Activated T-cell treated with anti-CD3 and anti-CD28 coated beads, Interleukin-2, amount 50 U/mL, for 1 hour (primary cell): ENCODE data around the gene RABL6.
"Not testable (repeated sequence)": the region's sequence is repeated elsewhere in the genome, so short reads cannot be mapped to it uniquely, and the experiment has no call there.

Source experiments
- DNase-seq: peaks from one replicate; pipeline ENCODE4 v3.0.0-alpha.2; 2020

The RABL6 gene

GRCh38 chr9:136860933-136861873 is 53.5 kb downstream of the RABL6 start:
- peak; percentile 12 for DNase-seq

DNA sequence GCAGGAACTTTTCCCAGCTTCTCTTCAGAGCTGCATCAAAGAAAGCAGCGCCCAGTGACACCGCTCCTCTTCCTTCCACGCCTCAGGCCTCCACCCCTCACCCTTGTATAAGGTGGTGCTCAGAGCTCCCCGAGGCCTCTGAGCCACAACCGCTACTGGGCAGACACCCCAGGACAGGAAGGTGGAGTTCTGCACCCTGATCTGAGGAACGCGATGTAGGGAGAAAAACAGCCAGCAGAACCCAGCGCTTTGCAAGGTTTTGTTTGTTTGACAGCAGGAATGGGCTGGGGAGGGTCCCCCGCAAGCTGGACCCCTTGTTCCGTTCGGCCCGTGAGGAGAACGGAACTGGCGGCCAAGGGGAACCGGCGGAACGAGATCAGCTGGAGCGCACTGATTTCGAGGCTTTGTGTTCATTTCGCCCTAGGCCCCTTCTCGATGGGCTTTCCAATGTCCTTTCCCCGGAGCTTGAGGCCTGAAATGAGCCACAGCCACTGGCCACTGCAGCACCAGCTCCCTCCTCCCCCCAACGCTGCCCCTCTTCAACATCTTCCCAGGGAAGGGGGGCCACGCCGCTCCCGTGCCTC is 54.2 kb downstream of the RABL6 start:
- DNase-seq: no peak

GRCh38 chr9:136862849-136863622 is 55.3 kb downstream of the RABL6 start:
- no peak for DNase-seq

GRCh38 chr9:136863623-136864273 is 56.0 kb downstream of the RABL6 start:
- DNase-seq: no peak

DNA sequence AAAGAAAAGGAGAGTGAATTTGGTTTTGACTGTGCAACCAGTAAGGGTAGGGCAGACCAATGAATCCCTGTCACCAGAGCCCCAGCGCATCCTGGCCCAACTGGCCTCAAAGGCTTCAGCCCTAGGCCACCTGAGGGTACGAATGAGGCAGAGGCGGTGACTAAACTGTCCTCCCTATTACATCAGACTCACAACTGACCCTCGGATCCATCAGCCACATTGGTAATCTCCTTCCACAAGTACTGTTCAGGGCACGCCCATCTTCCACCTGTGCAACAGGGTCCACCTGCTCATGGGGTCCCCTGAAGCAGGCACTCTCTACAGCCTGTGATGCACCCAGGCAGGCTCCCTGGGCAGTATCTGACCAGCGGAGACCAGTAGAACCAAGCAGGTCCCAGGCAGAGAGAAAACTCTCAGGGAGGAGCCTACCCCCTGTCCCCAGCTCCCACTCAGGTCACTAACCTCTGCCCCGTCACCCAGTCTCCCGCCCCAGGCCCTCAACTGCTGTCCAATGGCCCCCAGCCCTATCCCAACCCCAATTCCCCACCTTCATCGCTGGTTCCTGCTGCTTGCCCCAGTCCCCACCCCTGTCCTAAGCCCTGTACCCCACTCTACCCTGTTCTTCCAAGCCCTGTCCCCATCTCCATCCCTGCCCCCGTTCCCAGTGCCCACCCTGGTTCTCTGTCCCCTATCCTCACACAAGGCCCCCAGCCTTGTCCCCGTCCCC is 57.5 kb downstream of the RABL6 start:
- peak; percentile 19 for DNase-seq

- DNase-seq: no peak
Observed at GRCh38 chr9:136865768-136866103, 58.0 kb downstream of the RABL6 start.

- not testable (repeated sequence) for DNase-seq
Observed at GRCh38 chr9:136866898-136867421, 59.2 kb downstream of the RABL6 start.

DNA sequence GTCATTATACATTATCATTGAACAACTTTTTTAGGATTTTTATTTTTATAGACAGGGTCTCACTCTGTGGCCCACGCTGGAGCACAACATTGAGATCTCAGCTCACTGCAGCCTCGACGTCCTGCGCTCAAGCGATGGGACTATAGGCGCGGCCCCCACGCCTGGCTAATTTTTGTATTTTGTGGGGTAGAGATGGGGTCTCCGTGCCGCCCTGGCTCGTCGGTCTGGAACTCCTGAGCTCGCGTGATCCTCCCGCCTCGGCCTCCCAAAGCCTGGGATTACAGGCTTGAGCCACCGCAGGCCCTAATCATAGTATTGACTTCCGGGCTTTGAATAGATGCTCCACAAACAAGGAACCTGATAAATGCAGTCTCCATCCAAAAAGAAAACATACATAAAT is 59.7 kb downstream of the RABL6 start:
- DNase-seq: no peak

- DNase-seq: no peak
Observed at GRCh38 chr9:136867917-136868316, 60.2 kb downstream of the RABL6 start.

DNA sequence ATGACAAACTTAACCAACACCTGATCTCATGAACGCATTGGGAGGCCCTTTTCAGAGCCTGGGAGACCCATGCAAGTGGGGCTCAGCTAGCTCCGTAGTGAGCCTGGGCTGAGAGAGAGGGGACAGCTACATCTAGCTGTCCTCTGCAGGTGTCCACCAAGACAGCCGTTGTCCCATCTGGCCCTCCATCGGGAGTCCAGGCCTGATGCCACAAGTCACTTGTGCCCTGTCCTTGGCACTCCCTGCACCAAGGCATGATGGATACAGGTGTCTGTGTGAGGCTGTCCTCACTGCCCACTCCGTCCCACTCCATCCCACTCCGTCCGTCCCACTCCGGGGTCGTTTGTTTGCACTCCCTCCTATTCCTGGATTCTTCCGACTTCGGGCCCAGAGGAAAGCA is 60.9 kb downstream of the RABL6 start:
- DNase-seq: no peak

DNA sequence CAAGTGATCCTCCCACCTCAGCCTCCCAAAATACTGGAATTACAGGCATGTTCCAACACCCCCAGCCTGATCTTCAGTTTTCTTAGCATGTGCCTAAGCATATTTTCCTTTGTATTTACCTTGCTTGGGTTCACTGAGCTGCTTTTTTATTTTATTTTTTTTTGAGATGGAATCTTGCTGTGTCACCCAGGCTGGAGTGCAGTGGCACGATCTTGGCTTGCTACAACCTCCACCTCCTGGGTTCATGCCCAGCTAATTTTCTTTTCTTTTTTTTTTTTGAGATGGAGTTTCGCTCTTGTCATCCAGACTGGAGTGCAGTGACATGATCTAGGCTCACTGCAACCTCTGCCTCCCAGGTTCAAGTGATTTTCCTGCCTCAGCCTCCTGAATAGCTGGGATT is 61.9 kb downstream of the RABL6 start:
- not testable (repeated sequence) for DNase-seq

DNA sequence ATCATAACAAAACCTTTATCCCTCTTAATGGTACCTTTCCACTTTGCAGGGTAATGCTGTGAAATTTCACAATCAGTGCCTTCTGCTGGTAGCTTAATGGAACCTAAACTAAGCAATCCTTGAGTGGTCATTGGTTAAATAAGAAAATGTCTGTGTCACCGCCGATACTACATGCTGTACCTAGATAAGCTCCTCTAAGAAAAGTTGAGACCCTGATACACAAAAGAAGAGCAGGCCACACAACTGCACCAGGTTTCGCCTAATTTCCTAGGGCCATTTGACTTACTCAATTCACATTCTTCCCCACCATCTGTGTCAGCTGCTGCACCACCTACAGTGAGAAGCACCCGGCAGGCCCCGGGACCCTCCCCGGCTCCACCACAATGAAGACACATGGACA is 67.4 kb downstream of the RABL6 start:
- DNase-seq: no peak

GRCh38 chr9:136876476-136876875 is 68.7 kb downstream of the RABL6 start:
- DNase-seq: no peak

DNA sequence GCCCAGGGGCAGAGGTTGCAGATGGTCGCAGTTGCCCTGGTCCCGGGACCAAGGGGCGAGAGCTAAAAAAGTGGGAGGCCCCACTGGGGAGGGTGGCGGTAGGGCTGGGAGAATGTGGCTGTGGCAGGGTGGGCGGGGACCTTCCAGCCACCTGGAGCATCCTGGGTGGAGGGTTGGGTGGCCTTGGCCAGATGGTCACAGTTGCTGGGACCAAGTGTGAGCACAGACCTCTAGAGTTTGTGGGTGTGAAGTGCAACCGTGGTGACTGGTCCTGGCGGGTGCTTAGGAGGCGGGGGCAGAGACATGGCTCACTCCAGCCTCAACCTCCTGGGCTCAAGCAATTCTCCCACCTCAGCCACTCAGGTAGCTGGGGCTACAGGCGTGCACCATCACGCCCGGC is 72.9 kb downstream of the RABL6 start:
- no peak for DNase-seq

- no peak for DNase-seq
Observed at GRCh38 chr9:136881691-136882108, 74.0 kb downstream of the RABL6 start.

GRCh38 chr9:136882109-136882946 is 74.6 kb downstream of the RABL6 start:
- DNase-seq: peak; percentile 85

DNA sequence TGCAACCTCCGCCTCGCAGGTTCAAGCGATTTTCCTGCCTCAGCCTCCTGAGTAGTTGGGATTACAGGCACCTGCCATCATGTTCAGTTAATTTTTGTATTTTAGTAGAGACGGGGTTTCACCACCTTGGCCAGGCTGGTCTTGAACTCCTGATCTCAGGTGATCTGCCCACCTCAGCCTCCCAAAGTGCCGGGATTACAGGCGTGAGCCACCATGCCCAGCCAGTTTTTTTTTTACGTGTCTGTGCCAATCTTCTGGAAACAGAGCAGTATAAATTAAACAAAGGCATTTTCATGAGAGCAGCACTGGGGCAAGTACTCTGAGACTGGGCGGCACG is 75.2 kb downstream of the RABL6 start:
- not testable (repeated sequence) for DNase-seq

DNA sequence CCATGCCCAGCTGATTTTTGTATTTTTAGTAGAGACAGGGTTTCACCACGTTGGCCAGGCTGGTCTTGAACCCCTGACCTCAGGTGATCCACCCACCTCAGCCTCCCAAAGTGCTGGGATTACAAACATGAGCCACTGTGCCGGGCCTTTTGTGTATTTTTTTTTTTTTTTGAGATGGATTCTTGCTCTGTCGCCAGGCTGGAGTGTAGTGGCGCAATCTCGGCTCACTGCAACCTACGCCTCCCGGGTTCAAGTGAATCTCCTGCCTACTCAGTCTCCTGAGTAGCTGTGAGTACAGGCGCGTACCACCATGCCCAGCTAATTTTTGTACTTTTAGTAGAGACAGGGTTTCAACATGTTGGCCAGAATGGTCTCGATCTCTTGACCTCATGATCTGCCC is 75.9 kb downstream of the RABL6 start:
- not testable (repeated sequence) for DNase-seq

DNA sequence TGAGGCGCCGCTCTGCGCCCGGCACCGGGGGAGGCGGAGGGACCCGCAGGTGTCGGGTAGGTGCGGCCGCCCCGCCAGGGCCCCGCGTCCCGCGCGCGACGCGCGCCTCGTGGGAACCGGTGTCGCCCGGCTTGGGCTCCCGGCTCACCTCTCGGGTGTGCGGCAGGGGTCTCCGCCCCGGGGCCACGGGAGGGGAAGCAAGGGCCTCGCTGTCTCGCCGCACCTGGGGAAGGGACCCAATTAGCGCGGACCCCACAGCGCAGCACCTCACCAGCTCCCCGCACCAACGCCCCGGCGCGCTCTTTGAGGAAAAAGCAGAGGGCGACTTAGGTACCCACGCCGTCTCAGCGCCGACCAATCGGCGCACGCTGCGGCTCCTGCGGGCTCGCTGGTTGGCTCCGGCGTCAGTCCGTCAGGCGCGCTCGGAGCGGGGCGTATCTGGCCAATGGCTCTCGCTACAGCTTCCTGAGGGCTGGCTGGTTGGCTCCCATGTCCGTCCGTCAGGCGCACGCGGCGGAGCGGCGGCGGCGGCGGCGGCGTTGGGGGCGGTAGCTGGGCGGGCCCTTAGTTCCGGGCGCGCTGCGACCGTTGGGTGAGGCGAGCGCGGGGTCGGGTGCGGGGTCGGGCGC is 78.3 kb downstream of the RABL6 start, which contains the start of gene TRAF2:
TRAF2 (plus strand) TSS at position 567 of the 629 bp plus-strand sequence. CDS start 12,225 bp downstream, outside the sequence.
- DNase-seq: peak; percentile 98
